HAP-1 (cell line): ENCODE data around the gene LDLRAP1.

Experiments
- DNase-seq, 2 experiments: peaks; one replicate each; pipeline ENCODE4 v3.0.0-alpha.2; 2016 to 2020; ENCODE audit warnings: low spot score in 2 of 2
- H3K27me3 ChIP-seq: fragments of 250-450 bp; sonication (Bioruptor Pico); 2 replicates; pipeline ENCODE4 v1.5.1; 2020; ENCODE audit warnings: low read depth, mild to moderate bottlenecking, moderate library complexity
- H3K36me3 ChIP-seq: fragments of 250-450 bp; sonication (Bioruptor Pico); replicated peaks from 2 replicates; pipeline ENCODE4 v1.5.1; 2020; ENCODE audit warnings: mild to moderate bottlenecking
- H3K4me1 ChIP-seq: fragments of 250-450 bp; sonication (Bioruptor Pico); 2 replicates; pipeline ENCODE4 v1.5.1; 2020; ENCODE audit warnings: mild to moderate bottlenecking
- H3K4me3 ChIP-seq: fragments of 250-450 bp; sonication (Bioruptor Pico); 2 replicates; pipeline ENCODE4 v1.5.1; 2020; ENCODE audit warnings: mild to moderate bottlenecking, moderate library complexity
- H3K9me3 ChIP-seq: fragments of 250-450 bp; sonication (Bioruptor Pico); 2 replicates; pipeline ENCODE4 v1.5.1; 2020; ENCODE audit warnings: mild to moderate bottlenecking, moderate library complexity
- in situ Hi-C: fragments of 300-500 bp; cut with MboI; formaldehyde crosslinking; loops from 3 replicates; pipeline ENCODE4 v1.14.3; 2020; ENCODE audit warnings: low sequenced_read_pairs, inconsistent platforms, mixed read lengths

The LDLRAP1 gene

DNA sequence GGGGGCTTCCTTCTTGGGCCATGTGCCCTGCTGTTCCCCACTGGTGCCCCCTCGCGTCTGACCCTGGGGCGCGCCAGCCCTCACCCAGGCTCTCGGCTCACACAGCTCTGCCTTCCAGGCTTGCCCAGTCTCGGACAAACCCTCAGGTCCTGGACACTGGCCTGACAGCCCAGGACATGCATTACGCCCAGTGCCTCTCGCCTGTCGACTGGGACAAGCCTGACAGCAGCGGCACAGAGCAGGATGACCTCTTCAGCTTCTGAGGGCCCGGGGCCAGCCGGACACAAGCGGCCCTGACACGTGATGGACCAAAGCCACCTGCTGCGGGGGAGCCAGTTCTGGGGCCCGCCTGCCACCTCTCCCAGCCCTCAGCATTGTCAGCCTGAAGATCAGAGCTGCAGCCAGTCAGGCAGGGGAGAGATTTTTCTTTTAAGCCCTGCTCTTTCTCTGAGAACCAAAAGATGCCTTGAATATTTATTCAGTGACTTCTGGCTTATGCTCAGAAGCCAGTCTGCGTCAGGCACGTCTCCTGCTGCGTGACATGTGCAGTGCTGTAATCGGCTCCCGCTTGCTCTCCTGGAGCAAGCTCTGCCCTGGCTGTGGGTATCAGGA is 23.4 kb downstream of the LDLRAP1 start:
- Histone ChIP-seq H3K4me1 (peaks cover 8% of the 10 kb centered on the region; the same call in 1 of the 2 replicates), H3K36me3 (peaks cover 3% of the 10 kb centered on the region; the same call in 1 of the 2 replicates), H3K4me3 (no peak overlapping the region), H3K27me3 (no peaks in the 10 kb centered on the region), H3K9me3 (no peaks in the 10 kb centered on the region)
- in situ Hi-C loops: no loop called here
- no peak for DNase-seq

DNA sequence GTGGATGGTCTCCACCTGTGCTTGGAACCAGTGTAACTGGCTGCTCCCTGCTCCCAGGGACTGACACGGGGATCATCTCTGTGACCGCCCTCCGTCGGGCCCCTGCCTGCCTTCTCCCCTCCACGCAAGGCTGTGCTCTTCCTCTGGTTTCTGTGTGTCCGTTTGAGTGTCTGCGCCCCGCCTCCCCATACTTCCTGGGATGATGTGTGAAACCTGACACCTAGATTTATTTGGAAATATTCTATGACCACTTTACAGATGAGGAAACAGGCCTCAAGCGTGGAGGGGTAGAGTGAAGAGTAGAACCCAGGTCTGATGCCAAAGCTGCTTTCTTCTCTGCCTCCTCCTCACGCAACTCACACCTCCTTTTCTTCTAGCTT is 24.3 kb downstream of the LDLRAP1 start:
- Histone ChIP-seq H3K36me3 (peaks cover 3% of the 10 kb centered on the region; the same call in 1 of the 2 replicates), H3K27me3 (no peaks in the 10 kb centered on the region), H3K9me3 (no peaks in the 10 kb centered on the region), H3K4me3 (no peak overlapping the region), H3K4me1 (peaks cover 8% of the 10 kb centered on the region; the same call in 1 of the 2 replicates)
- DNase-seq: no peak
- in situ Hi-C loops: no loop called here

DNA sequence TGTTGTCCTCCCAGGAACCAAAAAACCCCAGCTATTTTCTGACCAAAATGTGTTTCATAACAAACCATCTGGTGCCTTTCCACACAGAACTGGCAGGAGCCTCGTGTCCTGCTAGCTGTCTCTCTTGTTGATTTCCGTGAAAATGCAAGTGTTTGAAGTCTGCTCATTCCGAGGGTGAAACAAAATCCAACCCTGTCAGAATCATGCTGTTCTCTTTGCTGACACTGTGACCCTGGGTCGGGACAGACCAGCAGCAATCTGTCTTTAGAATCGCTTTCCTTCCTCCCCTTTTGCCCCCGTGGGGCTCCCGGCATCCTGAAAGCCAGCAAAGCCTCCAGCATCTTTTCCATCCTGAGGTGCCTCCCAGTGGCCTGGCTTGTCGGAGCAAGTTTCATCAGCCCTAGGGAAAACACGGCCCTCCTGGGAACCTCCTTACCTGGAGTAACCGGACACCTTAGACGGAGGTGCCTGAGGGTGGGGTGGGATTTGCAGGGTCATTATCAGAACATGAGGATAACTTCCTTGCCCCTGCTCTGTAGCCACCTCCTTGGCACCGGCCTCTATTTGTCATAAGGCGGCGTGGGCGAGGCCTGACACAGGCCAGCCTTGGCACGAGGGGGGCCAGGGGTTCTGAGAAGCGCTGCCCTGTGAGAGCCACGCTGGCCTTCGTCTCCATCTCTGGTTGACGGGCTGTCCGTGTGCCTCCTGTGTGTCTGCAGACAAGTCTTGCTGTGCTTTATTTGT is 24.9 kb downstream of the LDLRAP1 start:
- Histone ChIP-seq H3K27me3 (no peaks in the 10 kb centered on the region), H3K9me3 (no peaks in the 10 kb centered on the region), H3K36me3 (peaks cover 3% of the 10 kb centered on the region; the same call in 1 of the 2 replicates), H3K4me1 (peaks cover 8% of the 10 kb centered on the region; the same call in 1 of the 2 replicates), H3K4me3 (no peak overlapping the region)
- in situ Hi-C loops: no loop called here
- DNase-seq: no peak

DNA sequence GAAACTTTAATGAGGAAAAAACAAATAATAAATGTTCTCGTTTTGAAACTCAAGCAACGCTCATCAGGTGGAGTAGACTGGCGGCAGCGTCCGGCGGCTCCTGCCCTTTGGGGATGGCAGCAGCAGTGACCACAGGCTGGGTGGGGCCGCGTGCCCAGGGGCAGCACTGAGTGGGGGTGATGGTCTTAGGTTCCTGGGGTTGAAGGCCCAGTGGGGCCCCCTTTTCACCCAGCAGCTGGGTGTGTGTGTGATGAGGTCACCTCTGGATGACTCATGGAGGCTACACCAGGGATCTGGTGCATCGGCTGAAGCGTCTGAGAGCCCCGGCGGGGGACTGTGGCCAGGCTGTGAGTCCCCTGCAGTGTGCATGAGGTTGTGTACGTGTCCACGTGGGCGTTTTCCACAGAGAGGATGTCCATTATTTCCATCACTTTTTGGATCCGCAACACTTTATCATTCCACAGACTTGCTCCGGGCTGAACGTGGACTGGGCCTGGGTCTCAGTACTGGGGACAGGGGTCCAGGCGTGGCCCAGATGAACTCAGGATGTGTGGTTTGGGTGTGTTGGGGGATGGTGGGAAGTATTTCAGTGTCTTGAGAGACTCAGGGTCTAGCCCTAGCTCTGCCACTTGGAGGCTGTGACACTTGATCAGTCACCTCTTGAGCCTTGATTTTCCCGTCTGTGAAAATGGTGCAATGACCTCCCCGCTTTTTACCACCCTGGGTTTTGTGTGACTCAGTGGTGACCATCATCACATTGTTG is 25.6 kb downstream of the LDLRAP1 start:
- Histone ChIP-seq H3K4me3 (no peak overlapping the region), H3K27me3 (no peaks in the 10 kb centered on the region), H3K9me3 (no peaks in the 10 kb centered on the region), H3K4me1 (peaks cover 8% of the 10 kb centered on the region; the same call in 1 of the 2 replicates), H3K36me3 (peaks cover 3% of the 10 kb centered on the region; the same call in 1 of the 2 replicates)
- in situ Hi-C loops: no loop called here
- no peak for DNase-seq

DNA sequence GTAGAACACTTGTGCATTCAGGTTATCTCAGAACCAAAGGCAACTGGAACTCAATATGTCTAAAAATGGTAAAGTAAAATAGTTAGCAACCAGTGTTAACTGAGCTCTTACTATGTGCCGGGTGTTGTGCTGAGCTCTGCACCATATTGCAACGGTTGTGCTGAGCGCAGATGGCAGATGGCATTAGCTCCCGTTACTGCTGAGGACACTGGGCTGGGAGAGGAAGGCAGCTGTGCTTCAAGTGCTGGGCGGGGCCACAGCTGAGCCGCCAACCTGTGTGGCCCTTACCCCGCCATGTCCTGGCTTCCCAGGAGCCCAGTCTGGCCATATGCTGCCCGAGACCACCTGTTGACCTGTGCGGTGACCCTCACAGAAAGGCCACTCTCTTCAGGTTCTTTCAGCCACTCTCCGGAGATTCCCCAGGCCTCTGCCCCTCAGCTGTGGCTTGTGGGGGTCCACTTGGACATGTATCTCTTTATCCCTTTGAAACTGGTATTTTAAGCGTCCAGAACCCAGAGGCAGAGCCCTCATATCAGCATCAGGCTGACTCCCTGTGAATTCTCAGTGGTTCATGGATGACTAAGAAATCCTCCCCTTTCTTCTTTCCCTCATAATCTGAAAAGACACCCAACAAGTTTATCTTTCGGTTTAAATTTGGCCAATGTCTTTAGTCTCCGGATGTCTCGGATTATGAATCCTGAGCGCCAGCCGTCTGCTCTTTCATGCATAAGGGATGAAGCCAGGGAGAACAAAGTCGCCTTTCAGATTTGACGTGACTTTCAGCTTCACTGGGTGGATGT is 26.4 kb downstream of the LDLRAP1 start:
- no peaks in the 10 kb centered on the region for H3K36me3 ChIP-seq
- no peaks in the 10 kb centered on the region for H3K9me3 ChIP-seq
- H3K4me1 ChIP-seq: peaks cover 8% of the 10 kb centered on the region; the same call in 1 of the 2 replicates
- no peak overlapping the region for H3K4me3 ChIP-seq
- in situ Hi-C loops: no loop called here
- H3K27me3 ChIP-seq: no peaks in the 10 kb centered on the region
- DNase-seq: no peak

DNA sequence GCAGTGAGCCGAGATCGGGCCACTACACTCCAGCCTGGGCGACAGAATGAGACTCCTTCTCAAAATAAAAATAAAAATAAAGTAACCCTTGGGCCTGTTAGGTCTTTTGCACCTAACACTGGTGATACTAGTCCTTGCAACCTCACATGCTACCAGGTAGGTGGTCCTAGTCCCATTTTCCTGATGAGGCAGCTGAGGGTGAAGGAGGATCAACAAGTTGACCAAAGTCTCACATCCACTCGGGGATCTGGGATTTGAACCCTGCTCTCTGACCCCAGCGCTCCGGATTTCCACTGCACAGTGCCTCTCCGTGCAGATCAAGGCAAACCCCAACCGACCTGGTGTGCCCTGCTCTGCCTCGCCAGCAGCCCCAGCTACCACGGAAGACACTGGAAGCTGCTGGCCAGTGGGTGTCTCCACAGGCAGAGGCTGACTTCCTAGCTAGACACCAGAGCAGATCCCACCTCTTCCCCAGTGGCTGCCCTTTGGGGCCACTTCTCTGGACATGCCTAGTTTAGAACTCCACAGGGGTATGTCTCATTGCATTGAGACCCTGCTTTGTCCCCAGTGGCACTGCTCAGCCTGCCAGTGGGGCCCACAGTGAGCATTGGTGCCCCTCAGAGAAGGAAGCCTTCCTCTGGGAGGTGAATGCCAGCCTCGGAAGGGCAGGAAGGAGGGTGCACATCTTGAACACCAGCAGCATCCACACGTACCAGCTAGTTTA is 27.6 kb downstream of the LDLRAP1 start:
- DNase-seq: no peak
- in situ Hi-C loops: no loop called here

DNA sequence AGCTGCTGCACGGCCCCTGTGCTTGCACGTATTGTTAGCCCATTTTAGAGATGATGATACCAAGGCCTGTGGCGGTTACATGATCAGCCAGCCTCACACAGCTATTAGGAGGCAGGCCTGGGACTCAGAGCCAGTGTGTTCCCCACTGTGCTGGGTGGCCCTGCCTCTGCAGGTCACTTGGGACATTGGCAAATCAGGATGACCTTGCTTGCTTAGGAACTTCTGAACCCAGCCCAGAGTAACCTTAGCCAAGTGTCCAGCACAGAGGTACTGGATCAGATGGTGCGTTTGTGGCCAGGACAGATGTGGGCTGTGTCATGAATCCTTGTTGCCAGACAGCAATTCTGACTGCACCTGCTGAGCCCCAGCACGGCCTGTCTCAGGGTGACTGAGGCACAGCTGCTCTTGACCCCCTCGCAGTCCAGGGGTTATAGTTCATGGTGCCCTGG is 28.1 kb downstream of the LDLRAP1 start:
- Histone ChIP-seq H3K4me3 (no peak overlapping the region), H3K9me3 (no peaks in the 10 kb centered on the region), H3K27me3 (no peaks in the 10 kb centered on the region), H3K4me1 (peaks cover 3% of the 10 kb centered on the region; the same call in 1 of the 2 replicates), H3K36me3 (no peaks in the 10 kb centered on the region)
- in situ Hi-C loops: no loop called here
- no peak for DNase-seq

More for the DNA sequence above, 27.6 kb downstream of the LDLRAP1 start:
- Histone ChIP-seq H3K36me3 (no peaks in the 10 kb centered on the region), H3K4me1 (peaks cover 5% of the 10 kb centered on the region; the same call in 1 of the 2 replicates), H3K4me3 (no peak overlapping the region), H3K27me3 (no peaks in the 10 kb centered on the region), H3K9me3 (no peaks in the 10 kb centered on the region)

DNA sequence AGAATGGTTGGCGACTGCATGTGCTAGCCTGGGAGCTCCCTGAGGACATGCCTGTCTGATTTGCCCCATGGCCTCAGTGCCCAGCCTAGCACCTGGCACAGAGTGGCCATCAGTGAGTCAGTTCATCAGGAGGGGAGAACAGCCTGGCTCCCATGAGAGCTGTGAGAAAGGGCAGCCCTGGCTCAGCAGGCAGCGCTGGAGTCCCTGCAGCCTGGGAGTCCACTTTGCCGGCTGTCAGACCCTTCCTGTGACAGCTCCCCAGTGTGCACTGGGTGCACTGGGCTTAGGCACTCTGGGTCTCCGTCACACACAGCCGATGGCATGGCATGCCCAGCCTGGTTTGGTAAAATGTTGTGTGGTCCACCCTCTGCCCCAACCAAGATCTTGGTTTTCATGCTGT is 28.7 kb downstream of the LDLRAP1 start:
- no peak overlapping the region for H3K4me3 ChIP-seq
- H3K9me3 ChIP-seq: no peaks in the 10 kb centered on the region
- H3K4me1 ChIP-seq: no peaks in the 10 kb centered on the region
- H3K36me3 ChIP-seq: no peaks in the 10 kb centered on the region
- no peaks in the 10 kb centered on the region for H3K27me3 ChIP-seq
- no peak for DNase-seq
- in situ Hi-C loops: no loop called here

DNA sequence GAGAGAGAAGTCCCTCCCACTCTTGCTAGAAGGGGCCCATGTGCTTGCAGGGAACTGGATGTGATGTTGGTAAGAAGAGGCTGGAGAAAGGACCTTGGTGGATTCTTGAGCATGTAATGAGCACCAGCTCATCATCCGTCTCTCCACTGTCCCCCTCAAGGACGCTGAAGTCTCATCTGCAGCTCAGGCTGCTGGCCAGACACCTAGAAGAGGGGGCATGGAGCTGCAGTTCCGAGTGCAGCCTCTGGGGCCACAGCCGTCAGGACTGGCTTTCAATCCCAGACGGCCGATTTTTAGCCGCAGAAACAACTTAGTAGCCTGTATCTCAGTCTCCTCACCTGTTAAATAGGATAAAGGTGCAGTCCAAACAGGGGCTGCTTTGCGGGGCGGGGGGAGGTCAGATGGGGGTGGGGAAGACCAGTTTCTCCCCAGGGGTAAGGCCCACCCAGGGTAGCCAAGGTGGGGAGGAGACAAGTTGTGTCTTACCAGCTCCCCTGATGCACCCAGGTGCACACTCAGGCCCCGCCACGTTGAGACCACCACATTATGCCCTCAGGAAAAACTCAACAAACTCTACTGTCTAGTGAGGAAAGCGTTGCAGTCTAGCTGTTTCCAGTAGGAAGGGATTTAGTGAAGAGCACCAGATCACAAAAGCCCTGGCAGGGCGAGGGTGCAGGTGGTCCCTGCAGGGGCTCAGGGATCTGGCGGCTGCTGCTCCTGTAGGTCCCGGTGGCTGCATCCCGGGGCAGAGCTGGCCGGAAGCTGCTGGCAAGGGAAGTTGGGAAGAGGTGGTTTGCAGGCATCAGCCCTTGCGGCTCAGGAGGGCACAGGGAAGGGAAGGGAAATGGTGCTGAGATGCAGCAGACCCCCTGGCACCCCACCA is 29.5 kb downstream of the LDLRAP1 start:
- Histone ChIP-seq H3K36me3 (no peaks in the 10 kb centered on the region), H3K4me3 (no peak overlapping the region), H3K4me1 (no peaks in the 10 kb centered on the region), H3K27me3 (no peaks in the 10 kb centered on the region), H3K9me3 (no peaks in the 10 kb centered on the region)
- in situ Hi-C loops: no loop called here
- DNase-seq: peak; percentile 42 to 79

DNA sequence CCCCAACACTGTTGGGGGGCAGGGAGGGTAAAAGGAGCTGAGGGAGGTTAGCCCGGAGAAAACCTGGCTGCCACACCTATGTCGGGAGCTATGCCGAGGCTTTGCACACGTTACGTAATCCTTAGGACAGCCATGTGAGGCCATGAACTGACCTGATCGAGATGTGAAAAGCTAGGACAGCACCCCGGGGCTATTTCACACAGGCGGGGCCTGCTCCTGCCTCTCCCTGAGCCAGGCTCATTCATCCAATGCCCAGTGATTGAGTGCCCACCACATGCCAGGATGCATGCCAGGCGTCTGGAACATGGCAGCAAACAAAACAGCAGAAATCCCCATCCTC is 30.2 kb downstream of the LDLRAP1 start:
- no peaks in the 10 kb centered on the region for H3K9me3 ChIP-seq
- H3K27me3 ChIP-seq: no peaks in the 10 kb centered on the region
- no peak for DNase-seq
- in situ Hi-C loops: no loop called here
- no peaks in the 10 kb centered on the region for H3K36me3 ChIP-seq
- H3K4me3 ChIP-seq: no peak overlapping the region
- no peaks in the 10 kb centered on the region for H3K4me1 ChIP-seq

DNA sequence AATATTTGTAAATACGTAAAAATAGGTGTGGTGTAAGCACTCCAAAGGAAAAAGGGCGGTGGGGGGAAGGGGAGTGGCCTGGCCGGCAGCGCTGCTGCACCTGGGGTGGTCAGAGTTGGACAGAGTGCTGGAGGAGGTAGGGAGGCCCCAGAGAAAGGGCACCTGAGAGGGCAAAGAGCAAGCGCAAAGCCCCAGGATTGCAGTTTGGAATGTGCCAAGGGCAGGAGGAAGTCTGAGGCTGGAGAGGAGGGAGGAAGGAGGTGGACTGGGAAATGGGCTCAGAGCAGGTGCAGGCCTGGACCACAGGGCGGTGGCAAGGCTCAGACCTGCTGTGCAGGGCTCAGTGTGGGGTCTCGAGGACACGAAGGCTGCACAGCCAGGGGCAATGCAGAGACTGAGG is 30.6 kb downstream of the LDLRAP1 start:
- no peaks in the 10 kb centered on the region for H3K36me3 ChIP-seq
- H3K9me3 ChIP-seq: no peaks in the 10 kb centered on the region
- no peak overlapping the region for H3K4me3 ChIP-seq
- DNase-seq: no peak
- H3K27me3 ChIP-seq: no peaks in the 10 kb centered on the region
- in situ Hi-C loops: no loop called here
- no peaks in the 10 kb centered on the region for H3K4me1 ChIP-seq

DNA sequence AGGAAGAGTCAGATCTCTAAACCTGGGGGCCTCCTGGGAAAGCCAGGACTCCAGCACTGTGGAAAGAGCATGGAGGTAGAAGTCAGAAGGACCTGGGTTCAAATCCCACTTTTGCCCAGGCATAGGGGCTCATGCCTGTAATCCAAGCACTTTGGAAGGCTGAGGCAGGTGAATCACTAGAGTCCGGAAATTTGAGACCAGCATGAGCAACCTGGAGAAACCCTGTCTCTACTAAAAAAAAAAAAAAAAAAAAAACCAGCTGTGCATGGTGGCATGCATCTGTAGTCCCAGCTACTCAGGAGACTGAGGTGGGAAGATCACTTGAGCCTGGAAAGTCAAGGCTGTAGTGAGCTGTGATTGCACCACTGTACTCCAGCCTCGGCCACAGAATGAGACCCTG is 31.8 kb downstream of the LDLRAP1 start:
- H3K9me3 ChIP-seq: no peaks in the 10 kb centered on the region
- H3K4me3 ChIP-seq: no peak overlapping the region
- H3K36me3 ChIP-seq: no peaks in the 10 kb centered on the region
- H3K4me1 ChIP-seq: no peaks in the 10 kb centered on the region
- no peaks in the 10 kb centered on the region for H3K27me3 ChIP-seq
- in situ Hi-C loops: no loop called here
- no peak for DNase-seq
